Measurements from ENCODE around the gene PALM3.
A peak's percentile ranks its signal among the peaks of the same experiment; 100 is the strongest.

Gene PALM3

DNA sequence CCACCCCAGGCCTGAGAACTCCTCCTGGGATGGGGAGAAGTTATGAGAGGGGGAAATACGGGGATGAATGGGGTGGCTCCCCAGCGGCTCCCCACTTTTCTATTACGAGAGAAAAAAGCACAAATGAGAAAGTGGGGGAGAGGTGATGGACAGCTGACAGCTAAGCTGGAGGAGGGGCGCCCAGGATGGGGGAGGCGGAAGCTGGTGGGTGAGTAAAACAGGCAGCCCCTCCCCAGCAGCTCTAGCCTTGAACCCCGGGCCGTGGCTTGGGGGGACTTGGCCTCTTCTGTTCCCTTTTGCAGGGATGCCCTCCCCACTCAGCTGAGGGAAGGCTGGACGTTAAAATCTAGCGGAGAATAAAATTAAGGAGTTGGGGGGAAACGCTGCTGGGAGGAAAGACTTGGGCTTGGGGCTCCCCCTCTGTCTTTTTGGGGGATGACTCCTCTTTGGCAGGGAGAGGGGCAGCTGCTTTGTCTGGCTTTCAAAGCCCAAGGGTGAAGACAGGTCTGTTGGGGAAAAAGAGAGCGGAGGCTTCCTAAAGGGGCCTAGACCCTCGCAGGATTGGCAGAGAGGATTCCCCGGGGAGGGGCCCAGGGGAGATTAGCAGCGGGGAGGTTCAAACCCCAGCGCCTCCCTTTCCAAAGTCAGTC is 30.1 kb upstream of the PALM3 start:
- TF ChIP-seq ZFP30 (CRISPR knock-in tag; IDR thresholded peaks at IDR 0.05) (no peak), ISL1 (CRISPR knock-in tag; IDR thresholded peaks at IDR 0.05) (no peak), PPARA (CRISPR knock-in tag; IDR thresholded peaks at IDR 0.05; ENCODE audit: borderline replicate concordance) (no peak), TCF4 (CRISPR knock-in tag; IDR thresholded peaks at IDR 0.05; ENCODE audit: borderline replicate concordance) (no peak), BACH2 (CRISPR knock-in tag; IDR thresholded peaks at IDR 0.05; ENCODE audit: borderline replicate concordance) (no peak), CSDC2 (CRISPR knock-in tag; IDR thresholded peaks at IDR 0.05) (no peak), ESRRG (CRISPR knock-in tag; IDR thresholded peaks at IDR 0.05) (no peak)
- TF ChIP-seq, protein P1, sequence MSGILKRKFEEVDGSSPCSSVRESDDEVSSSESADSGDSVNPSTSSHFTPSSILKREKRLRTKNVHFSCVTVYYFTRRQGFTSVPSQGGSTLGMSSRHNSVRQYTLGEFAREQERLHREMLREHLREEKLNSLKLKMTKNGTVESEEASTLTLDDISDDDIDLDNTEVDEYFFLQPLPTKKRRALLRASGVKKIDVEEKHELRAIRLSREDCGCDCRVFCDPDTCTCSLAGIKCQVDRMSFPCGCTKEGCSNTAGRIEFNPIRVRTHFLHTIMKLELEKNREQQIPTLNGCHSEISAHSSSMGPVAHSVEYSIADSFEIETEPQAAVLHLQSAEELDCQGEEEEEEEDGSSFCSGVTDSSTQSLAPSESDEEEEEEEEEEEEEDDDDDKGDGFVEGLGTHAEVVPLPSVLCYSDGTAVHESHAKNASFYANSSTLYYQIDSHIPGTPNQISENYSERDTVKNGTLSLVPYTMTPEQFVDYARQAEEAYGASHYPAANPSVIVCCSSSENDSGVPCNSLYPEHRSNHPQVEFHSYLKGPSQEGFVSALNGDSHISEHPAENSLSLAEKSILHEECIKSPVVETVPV (CRISPR knock-in tag; IDR thresholded peaks at IDR 0.05) = no peak
- ATAC-seq = no peak; the same call in 2 of the 3 replicates

DNA sequence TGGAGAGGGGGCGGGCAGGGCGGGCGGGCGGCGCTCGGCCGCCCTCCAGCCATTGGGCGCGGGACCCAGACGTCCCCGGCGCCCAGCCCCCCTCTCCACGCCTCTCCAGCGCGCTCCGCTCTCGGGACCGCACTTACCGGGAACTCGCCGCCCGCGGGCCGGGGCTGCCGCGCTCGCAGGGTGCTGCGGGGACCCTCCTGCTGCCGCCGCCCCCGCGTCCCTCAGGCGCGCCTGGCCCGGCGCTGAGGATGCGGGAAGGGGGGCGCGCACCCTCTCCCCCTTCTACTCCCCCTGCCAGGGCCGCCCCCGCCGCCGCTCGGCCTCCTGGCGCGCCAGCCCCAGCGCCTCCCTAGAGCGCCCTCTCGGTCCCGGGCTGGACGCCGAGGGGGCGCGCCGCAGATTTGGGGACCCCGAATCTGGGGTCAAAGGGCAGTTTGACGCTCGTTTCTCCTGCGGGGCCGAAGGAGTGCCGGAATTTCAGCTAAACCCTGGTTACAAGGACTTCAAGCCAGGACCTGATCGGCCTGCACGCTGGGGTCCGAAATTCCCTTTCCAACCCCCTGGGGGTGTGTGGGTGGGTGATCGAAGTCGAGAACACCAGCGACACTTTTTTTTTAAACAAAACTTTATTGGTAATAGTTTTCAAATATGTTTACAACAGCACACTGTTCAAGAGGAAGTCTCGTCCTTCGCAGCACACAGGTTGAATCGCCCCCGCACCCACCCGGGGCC is 29.4 kb upstream of the PALM3 start:
- ATAC-seq = peak; percentile 76
- TF ChIP-seq, protein P2, sequence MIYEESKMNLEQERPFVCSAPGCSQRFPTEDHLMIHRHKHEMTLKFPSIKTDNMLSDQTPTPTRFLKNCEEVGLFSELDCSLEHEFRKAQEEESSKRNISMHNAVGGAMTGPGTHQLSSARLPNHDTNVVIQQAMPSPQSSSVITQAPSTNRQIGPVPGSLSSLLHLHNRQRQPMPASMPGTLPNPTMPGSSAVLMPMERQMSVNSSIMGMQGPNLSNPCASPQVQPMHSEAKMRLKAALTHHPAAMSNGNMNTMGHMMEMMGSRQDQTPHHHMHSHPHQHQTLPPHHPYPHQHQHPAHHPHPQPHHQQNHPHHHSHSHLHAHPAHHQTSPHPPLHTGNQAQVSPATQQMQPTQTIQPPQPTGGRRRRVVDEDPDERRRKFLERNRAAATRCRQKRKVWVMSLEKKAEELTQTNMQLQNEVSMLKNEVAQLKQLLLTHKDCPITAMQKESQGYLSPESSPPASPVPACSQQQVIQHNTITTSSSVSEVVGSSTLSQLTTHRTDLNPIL (CRISPR knock-in tag; IDR thresholded peaks at IDR 0.05; ENCODE audit: low read depth) = no peak
- TF ChIP-seq BACH2 (CRISPR knock-in tag; IDR thresholded peaks at IDR 0.05; ENCODE audit: borderline replicate concordance) (no peak), ZNF70 (CRISPR knock-in tag; IDR thresholded peaks at IDR 0.05) (no peak), ISL1 (CRISPR knock-in tag; IDR thresholded peaks at IDR 0.05) (no peak), CSDC2 (CRISPR knock-in tag; IDR thresholded peaks at IDR 0.05) (no peak), OSR1 (CRISPR knock-in tag; IDR thresholded peaks at IDR 0.05) (no peak), SNAI2 (CRISPR knock-in tag; IDR thresholded peaks at IDR 0.05) (no peak), PPARA (CRISPR knock-in tag; IDR thresholded peaks at IDR 0.05; ENCODE audit: borderline replicate concordance) (no peak), TOX (CRISPR knock-in tag; IDR thresholded peaks at IDR 0.05; ENCODE audit: borderline replicate concordance) (no peak), GLIS3 (CRISPR knock-in tag; IDR thresholded peaks at IDR 0.05) (no peak), ZFP3 (CRISPR knock-in tag; IDR thresholded peaks at IDR 0.05) (no peak), ZNF565 (CRISPR knock-in tag; conservative IDR thresholded peaks at IDR 0.05; ENCODE audit: low read depth) (no peak), ZC3H10 (CRISPR knock-in tag; IDR thresholded peaks at IDR 0.05) (no peak), RARB (CRISPR knock-in tag; IDR thresholded peaks at IDR 0.05) (no peak), ARNTL (CRISPR knock-in tag; IDR thresholded peaks at IDR 0.05; ENCODE audit: borderline replicate concordance, low read depth) (no peak), ZFP30 (CRISPR knock-in tag; IDR thresholded peaks at IDR 0.05) (no peak)
- TF ChIP-seq, protein P3, sequence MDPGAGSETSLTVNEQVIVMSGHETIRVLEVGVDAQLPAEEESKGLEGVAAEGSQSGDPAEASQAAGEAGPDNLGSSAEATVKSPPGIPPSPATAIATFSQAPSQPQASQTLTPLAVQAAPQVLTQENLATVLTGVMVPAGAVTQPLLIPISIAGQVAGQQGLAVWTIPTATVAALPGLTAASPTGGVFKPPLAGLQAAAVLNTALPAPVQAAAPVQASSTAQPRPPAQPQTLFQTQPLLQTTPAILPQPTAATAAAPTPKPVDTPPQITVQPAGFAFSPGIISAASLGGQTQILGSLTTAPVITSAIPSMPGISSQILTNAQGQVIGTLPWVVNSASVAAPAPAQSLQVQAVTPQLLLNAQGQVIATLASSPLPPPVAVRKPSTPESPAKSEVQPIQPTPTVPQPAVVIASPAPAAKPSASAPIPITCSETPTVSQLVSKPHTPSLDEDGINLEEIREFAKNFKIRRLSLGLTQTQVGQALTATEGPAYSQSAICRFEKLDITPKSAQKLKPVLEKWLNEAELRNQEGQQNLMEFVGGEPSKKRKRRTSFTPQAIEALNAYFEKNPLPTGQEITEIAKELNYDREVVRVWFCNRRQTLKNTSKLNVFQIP (CRISPR knock-in tag; IDR thresholded peaks at IDR 0.05; ENCODE audit: borderline replicate concordance, low read depth) = no peak
- TF ChIP-seq, protein P1 (CRISPR knock-in tag; IDR thresholded peaks at IDR 0.05) = no peak
- TF ChIP-seq, protein P4, sequence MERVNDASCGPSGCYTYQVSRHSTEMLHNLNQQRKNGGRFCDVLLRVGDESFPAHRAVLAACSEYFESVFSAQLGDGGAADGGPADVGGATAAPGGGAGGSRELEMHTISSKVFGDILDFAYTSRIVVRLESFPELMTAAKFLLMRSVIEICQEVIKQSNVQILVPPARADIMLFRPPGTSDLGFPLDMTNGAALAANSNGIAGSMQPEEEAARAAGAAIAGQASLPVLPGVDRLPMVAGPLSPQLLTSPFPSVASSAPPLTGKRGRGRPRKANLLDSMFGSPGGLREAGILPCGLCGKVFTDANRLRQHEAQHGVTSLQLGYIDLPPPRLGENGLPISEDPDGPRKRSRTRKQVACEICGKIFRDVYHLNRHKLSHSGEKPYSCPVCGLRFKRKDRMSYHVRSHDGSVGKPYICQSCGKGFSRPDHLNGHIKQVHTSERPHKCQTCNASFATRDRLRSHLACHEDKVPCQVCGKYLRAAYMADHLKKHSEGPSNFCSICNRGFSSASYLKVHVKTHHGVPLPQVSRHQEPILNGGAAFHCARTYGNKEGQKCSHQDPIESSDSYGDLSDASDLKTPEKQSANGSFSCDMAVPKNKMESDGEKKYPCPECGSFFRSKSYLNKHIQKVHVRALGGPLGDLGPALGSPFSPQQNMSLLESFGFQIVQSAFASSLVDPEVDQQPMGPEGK (CRISPR knock-in tag; IDR thresholded peaks at IDR 0.05; ENCODE audit: borderline replicate concordance) = no peak; the same call in 1 of the 2 replicates

All from SK-N-SH treated with all-trans-retinoic acid at 6 μM for 48 hours (cell line).